VCaP (cell line): ENCODE results near the gene ZMIZ1.

Experiments
- H3K27ac ChIP-seq: fragments of 450-650 bp; 2 replicates; pipeline ENCODE4 v1.5.1; 2017
- TF ChIP-seq, protein P1 (sequence below): fragments of 450-650 bp; conservative IDR thresholded peaks from 2 replicates; pipeline ENCODE4 v1.5.1; 2017; ENCODE audit warnings: mild to moderate bottlenecking, moderate library complexity

ZMIZ1 gene

DNA sequence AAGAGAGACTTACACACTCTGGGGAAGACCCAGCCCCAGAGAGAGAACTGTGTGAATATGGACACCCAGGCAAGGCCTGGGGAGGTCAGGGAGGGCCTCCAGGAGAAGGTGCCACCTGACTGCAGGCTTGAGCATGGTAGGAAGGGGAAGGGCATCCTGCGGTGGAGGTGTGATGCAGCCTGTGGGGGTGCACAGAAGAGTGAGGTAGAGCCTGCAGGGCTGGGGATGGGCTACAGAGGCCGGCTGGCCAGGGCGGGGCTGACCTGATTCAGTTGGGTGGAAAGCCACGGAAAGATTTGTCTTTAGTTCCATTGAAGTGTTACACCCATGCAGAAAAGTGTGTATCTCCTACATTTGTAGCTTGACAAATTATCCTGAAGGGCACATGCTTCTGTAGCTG is 47.6 kb downstream of the ZMIZ1 start:
- no peak overlapping the region for H3K27ac ChIP-seq
- TF ChIP-seq, protein P1, sequence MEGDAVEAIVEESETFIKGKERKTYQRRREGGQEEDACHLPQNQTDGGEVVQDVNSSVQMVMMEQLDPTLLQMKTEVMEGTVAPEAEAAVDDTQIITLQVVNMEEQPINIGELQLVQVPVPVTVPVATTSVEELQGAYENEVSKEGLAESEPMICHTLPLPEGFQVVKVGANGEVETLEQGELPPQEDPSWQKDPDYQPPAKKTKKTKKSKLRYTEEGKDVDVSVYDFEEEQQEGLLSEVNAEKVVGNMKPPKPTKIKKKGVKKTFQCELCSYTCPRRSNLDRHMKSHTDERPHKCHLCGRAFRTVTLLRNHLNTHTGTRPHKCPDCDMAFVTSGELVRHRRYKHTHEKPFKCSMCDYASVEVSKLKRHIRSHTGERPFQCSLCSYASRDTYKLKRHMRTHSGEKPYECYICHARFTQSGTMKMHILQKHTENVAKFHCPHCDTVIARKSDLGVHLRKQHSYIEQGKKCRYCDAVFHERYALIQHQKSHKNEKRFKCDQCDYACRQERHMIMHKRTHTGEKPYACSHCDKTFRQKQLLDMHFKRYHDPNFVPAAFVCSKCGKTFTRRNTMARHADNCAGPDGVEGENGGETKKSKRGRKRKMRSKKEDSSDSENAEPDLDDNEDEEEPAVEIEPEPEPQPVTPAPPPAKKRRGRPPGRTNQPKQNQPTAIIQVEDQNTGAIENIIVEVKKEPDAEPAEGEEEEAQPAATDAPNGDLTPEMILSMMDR, result no peak

DNA sequence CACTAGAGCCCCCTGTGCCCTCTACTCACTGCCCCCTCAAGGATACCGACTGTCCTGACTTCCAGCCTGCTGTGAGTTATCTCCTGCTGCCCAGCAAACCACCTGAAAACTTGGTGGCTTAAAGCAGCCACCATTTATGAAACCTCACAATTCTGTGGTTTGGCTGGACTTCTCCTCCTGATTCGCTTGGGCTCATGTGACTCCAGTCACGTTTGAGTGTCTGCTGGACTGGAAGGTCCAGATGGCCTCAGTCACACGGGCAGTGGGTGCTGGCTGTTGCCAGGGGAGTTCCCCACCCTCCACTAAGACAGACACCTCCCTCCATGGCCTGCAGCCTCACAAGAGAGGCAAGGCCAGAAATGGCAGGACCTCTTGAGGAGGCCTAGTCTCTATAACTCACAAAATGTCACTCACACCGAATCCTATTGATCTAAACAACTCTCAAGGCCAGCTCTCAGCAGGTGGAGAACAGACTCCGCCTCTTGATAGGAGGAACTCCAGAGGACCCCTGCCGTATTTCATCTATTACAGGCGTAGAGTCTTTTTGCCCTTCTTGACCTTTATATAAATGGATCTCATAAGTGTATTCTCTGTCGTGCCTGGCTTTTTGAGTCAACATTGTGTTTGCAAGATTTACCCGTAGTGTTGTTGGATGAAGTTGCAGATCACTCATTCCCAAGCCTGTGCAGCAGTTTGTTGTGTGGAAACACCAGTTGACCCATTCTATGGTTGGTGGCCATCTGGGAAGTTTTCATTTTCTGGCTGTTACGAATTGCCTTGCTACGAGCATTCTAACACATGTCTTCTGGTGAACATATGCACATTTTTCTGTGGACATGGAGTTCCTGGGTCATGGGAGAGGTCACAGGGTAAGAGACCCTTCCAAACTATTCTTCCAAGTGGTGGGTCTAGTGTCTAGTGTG is 48.3 kb downstream of the ZMIZ1 start:
- no peak overlapping the region for H3K27ac ChIP-seq
- TF ChIP-seq, protein P1, result no peak

DNA sequence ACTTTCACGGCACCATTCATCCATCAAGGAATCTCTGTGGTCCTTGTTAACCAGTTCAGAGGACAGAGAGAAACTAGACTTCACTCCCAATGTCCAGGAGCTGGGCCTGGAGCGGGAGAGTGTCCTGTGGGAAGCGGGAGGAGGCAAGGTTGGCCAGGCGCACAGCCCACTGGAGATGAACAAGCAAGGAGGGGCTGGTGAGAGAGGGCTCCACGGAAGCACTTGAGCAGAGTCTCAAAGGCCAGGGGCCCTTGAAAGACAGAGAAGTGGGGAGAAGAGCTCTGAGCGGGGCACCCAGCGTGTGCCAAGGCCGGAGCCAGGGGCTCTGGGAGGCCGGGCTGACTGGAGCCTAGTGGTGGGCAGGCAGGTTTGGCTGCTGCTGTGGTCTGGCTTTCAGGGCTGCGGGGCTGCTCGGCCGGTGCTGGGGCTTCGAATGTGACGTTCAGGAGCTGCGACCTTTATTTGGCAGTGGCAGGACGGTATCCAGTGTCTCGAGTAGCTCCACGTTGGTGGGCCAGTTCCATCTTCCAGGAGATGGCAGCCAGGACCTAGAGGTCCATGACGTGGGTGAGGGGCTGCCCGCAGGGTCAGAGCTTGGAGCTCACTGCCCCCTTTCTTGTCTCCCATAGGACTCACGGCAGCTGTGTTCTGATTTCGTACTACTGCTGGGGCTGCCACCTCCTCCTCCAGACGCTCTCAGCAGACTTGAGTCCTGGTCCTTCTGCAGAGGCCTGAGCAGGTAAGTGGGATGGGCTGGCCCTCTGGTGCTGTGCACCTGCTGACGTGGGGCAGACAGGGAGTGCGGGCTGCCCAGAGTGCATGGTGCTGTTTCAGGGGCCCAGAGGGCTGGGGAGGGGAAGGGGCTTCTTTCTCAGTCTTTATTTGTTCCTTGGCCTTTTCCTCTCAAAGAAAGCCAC is 49.8 kb downstream of the ZMIZ1 start:
- TF ChIP-seq, protein P1, result no peak
- no peak overlapping the region for H3K27ac ChIP-seq

DNA sequence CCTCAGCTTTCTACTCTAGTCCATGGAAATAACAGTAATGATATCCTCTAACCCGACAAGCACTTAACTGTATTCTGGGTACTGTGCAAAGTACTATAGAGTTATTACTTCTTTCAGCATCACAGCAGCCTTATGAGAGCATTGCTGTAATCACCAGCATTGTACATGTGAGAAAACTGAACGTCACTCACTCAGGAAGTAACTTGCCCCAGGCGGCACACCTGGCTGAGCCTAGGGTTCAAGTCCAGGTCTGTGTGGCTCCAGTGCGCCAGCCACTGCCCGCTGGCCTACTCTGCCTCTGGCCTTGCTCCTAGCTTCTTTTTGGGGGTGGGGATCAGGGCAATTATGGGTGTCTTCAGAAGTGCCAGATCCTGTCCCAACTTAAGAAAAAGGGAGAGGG is 50.5 kb downstream of the ZMIZ1 start:
- TF ChIP-seq, protein P1, result no peak
- no peak overlapping the region for H3K27ac ChIP-seq

DNA sequence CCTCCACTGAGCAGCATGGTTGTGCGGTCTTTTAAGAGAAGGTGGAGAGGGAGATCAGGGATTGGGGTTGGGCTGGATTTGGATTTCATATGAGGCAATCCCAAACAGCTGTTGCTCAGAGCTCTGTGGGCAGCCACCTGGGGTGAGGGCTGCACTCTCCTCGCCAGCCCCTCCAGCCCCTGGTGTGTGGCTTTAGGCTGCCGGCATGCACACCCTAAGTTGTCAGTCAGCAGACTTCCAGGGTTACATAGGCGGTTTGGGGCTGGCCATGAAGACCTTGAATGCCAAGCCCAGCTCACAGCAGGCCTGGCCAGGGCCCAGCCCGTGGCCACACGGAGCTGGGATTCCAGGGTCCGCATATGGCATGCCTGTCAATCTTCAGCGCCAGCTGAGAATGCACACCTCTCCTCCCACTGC is 54.8 kb downstream of the ZMIZ1 start:
- no peak overlapping the region for H3K27ac ChIP-seq
- TF ChIP-seq, protein P1, result no peak

DNA sequence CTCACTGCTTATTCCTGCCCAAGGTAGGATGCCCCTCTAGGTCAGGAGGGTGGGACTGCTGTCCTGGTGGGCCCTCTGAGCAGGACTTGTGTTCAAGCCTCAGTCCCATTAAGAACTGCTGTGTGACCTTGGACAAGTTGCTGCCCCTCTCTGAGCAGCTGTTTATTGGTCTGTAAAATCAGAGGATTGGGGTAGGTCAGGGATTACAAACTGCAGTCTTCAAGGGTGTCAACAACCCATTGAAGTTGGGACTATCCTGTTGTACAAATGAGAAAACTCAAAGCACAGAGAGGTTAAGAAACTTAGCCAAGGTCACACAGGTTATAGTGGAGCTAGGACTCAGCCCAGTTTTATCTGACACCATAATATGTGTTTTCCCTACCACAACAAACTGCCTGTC is 55.3 kb downstream of the ZMIZ1 start:
- TF ChIP-seq, protein P1, result no peak
- no peak overlapping the region for H3K27ac ChIP-seq

DNA sequence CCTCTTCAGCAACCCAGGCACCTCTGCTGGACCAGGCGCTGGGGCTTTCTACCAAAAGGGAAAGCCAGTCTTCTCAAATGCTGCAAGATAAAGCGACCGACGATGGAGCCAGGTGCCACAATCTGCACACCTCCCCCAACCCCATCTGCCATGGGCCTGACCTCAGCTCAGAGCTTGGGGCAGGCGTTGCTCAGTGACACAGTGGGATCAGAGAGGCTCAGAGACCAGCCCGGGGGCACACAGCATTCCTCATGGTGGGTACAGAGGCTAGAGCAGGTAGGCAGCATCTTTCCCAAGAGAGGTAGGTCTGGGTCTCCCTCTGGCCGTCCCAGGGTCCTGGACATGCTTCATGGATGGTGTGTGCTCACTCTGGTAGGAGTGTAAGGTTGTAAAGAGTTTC is 56.3 kb downstream of the ZMIZ1 start:
- TF ChIP-seq, protein P1, result no peak
- H3K27ac ChIP-seq, result no peak overlapping the region
